ENCODE results near the gene PTPRM.

The PTPRM gene

DNA sequence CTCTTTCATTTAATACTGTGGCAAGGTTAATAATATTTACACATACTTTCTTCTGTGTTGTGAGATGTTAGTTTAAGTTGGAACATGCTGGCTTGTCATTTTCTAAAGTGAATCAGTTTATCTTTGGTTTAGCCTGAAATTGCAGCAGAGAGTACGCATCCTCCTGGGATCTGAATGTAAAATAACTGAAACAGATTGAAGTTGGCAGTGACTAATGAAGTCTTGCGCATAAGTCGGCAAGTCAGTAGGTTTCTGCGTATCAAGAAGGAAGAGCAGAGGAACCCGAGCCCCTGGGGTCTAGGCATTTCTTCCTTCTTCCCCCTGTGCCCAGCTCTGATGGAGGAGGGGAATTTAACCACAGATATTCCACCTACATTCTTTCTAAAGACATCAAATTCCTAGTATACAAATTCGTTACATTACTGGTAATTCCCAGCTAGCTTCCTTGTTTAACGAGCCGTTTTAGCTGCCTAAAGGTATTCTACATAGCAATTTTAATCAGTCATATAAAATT, 650.0 kb downstream of the PTPRM start:
- Mint-ChIP-seq H3K4me1 (no peaks in the 10 kb centered on the region), H3K27me3 (peaks cover 0 to under 1% of the 10 kb centered on the region in 2 donors), H3K4me3 (no peak overlapping the region), H3K27ac (no peak overlapping the region), H3K36me3 (no peaks in the 10 kb centered on the region), H3K9me3 (no peaks in the 10 kb centered on the region)
- no peak for DNase-seq
- no peak for ATAC-seq (replicated peaks)

DNA sequence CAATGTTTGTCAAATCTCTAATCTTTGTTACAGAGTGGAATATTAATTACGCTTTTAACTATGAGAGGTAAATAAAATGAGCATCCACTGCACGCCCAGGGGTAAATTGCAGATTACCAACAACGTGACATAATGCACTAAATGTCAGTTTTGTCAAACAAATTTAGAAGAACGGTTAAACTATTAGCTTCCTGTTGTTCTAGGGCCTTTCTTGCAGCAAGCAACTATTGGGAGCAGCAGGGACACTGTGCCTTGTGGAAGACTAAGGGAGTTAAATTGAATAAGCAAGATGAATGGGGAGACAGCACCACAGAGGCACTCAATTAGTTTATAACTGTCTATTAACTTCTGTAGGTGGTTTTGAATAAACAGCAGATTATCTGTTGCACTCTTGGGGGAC, 651.1 kb downstream of the PTPRM start:
- H3K27ac Mint-ChIP-seq, result no peak overlapping the region
- no peaks in the 10 kb centered on the region for H3K4me1 Mint-ChIP-seq
- H3K27me3 Mint-ChIP-seq, result peaks cover 0 to 6% of the 10 kb centered on the region in 2 donors
- H3K36me3 Mint-ChIP-seq, result no peaks in the 10 kb centered on the region
- H3K9me3 Mint-ChIP-seq, result peaks cover 0 to 1% of the 10 kb centered on the region in 2 donors
- no peak overlapping the region for H3K4me3 Mint-ChIP-seq
- no peak for ATAC-seq (replicated peaks)
- no peak for DNase-seq

DNA sequence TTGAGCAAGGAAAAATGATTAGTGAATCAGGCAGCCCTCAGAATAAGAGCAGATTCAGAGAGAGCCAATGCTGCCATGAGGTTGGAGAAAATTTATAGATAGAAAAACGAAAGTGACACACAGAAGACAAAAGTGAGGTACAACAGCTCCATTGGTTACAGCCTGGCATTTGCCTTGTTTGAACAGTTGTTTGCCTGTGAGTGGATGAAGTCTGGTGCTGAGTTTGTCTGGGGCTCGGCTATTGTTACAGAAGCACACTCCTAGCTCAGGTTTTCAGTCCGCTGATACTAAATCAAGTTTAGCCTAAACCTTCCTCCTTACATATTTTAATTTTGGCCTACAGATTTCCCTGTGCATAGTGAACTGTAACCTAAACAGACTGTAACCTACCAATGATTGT, 654.3 kb downstream of the PTPRM start:
- Mint-ChIP-seq H3K4me3 (no peak overlapping the region), H3K27ac (no peak overlapping the region), H3K4me1 (no peaks in the 10 kb centered on the region), H3K27me3 (peaks cover 0 to 6% of the 10 kb centered on the region in 2 donors), H3K36me3 (no peaks in the 10 kb centered on the region), H3K9me3 (peaks cover 0 to 1% of the 10 kb centered on the region in 2 donors)
- ATAC-seq (replicated peaks) (no peak), DNase-seq (no peak)

DNA sequence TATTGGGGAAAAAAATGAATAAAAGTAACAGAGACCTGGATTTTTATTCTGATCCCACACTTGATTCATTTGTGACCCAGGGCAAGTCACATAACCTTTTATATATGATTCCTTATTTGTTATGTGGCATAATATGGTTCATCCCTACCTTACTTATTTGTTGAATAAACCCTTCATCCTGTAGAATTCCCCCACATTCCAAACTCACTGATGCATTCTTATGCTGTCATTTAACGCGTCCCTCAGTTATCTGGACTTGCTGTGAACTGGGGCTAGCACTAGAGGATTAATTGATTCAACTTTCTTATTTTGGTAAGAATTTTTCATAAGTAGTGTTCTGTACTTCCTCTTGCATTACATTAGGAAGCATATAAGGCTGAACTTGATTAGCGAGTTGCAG, 657.5 kb downstream of the PTPRM start:
- Mint-ChIP-seq H3K9me3 (peaks cover 4 to 5% of the 10 kb centered on the region in 2 donors), H3K36me3 (no peaks in the 10 kb centered on the region), H3K27me3 (peaks cover 0 to 6% of the 10 kb centered on the region in 2 donors), H3K27ac (no peak overlapping the region), H3K4me3 (no peak overlapping the region), H3K4me1 (no peaks in the 10 kb centered on the region)
- DNase-seq (no peak), ATAC-seq (replicated peaks) (no peak)

DNA sequence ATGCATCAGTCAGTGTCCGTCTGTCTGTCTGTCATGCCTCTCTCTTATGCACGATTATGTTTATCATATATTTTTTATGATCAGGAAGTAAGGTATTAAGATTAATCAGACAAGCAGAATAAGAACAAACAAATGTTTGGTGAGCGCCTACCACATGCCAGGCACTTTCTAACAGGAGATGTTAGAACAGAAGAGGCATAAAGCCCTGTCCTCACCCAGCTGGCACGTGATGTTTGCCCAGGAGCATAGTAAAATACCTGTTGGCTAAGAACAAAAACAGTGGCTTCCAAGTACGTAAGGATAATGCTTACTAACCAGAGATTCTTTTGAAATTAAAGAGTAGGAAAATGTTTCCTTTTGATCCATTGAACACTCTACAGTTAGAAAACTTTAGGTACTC, 661.9 kb downstream of the PTPRM start:
- Mint-ChIP-seq H3K36me3 (no peaks in the 10 kb centered on the region), H3K27ac (no peak overlapping the region), H3K9me3 (peaks cover 3 to 5% of the 10 kb centered on the region in 2 donors), H3K27me3 (no peaks in the 10 kb centered on the region), H3K4me1 (no peaks in the 10 kb centered on the region), H3K4me3 (no peak overlapping the region)
- no peak for DNase-seq
- ATAC-seq (replicated peaks), result no peak

DNA sequence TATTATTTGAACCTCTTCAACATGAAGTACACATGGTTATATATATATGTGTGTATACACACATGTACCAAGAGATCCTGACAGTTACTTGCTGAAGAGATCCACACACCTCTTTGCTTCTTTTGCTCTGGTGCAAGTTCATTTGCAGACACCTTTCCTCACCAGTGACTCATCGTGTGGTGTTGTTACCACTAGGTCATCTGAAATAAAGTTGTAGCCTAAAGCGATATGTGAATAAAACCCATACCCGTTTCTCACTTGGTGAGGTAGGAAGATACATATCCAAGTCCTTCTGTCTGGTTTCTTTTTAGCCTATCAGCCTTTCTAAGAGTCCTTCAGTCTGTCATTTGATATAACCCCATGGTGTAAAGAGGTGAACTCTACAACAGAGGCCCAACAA, 662.7 kb downstream of the PTPRM start:
- no peak overlapping the region for H3K27ac Mint-ChIP-seq
- peaks cover 3 to 5% of the 10 kb centered on the region in 2 donors for H3K9me3 Mint-ChIP-seq
- no peaks in the 10 kb centered on the region for H3K27me3 Mint-ChIP-seq
- no peak overlapping the region for H3K4me3 Mint-ChIP-seq
- no peaks in the 10 kb centered on the region for H3K4me1 Mint-ChIP-seq
- ATAC-seq (replicated peaks), result no peak
- DNase-seq, result no peak
- no peaks in the 10 kb centered on the region for H3K36me3 Mint-ChIP-seq

DNA sequence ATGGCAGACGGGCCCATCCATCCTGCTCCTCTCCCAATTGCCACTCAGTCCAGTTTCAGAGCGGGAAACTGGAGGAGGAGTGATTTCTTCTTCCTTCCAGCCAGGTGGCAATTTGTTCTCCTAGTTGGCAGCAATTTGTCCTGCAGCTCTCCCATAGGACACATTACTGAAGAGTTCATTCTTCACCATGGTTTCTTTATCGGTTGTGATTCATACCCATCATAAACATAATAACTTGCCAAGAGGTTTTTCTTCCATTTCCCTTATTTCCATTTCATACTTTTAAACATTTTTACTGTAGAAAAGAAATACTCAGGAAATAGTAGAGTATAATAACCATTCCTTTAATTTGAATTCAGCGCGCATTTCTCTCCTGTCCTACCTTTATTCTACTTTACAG, 664.2 kb downstream of the PTPRM start:
- Mint-ChIP-seq H3K27me3 (no peaks in the 10 kb centered on the region), H3K4me1 (no peaks in the 10 kb centered on the region), H3K27ac (no peak overlapping the region), H3K36me3 (no peaks in the 10 kb centered on the region), H3K9me3 (peaks cover 3 to 5% of the 10 kb centered on the region in 2 donors), H3K4me3 (no peak overlapping the region)
- ATAC-seq (replicated peaks), result no peak
- no peak for DNase-seq

DNA sequence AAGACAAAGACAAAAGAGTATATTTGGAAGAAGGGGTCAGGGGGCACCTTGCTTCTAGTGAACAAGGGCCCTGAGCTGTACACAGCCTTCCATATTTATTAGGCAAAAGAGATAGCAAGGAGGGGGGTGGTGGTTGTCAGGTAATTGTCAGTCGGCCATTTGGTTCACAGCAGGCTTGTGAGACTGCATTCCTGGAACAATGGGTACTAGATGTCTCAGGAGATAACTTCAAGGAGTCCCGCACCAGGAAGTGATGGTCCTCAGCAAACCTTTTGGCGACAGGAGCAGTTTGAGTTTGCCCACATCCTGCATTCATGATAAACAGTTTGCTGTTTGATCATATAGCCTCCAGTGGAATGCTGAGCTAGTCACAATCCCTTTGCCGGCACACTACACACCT, 665.7 kb downstream of the PTPRM start:
- H3K9me3 Mint-ChIP-seq, result peaks cover 3 to 4% of the 10 kb centered on the region in 2 donors

DNA sequence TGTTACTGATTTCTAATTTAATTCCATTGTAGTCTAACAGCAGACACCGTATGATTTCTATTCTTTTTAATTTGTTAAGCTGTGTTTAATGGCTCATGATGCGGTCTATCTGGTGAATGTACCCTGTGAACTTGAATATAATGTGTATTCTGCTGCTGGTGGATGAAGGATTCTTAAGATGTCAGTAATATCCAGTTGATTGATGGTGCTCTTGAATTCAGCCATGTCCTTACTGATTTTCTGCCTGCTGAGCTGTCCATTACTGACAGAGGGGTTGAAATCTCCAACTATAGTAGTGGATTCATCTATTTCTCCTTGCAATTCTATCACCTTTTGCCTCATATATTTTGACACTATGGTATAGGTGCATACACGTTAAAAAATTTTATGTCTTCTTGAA, 668.8 kb downstream of the PTPRM start:
- H3K27ac Mint-ChIP-seq, result no peak overlapping the region
- DNase-seq, result no peak
- no peaks in the 10 kb centered on the region for H3K36me3 Mint-ChIP-seq
- H3K4me3 Mint-ChIP-seq, result no peak overlapping the region
- no peaks in the 10 kb centered on the region for H3K27me3 Mint-ChIP-seq
- no peaks in the 10 kb centered on the region for H3K9me3 Mint-ChIP-seq
- no peaks in the 10 kb centered on the region for H3K4me1 Mint-ChIP-seq
- ATAC-seq (replicated peaks), result no peak

More for the DNA sequence above, 665.7 kb downstream of the PTPRM start:
- Mint-ChIP-seq H3K27ac (no peak overlapping the region), H3K4me3 (no peak overlapping the region), H3K4me1 (no peaks in the 10 kb centered on the region), H3K27me3 (no peaks in the 10 kb centered on the region), H3K36me3 (no peaks in the 10 kb centered on the region)
- no peak for ATAC-seq (replicated peaks)
- no peak for DNase-seq

DNA sequence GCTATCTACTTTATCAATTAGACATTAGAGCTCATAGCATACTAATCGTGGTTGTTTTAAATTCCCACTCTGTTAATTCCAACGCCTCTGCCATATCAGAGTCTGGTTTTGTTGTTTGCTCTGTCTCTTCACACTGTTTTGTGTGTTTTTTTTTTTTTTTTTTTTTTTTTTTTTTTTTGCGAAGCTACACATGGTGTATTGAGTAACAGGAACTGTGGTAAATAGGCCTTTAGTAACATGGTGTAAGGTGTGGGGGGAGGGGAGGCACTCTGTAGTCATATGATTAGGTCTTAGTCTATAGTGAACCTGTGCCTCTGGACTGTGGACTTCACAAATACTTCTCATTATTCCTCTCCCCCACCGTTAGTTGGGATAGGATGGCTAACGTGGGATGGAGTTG, 671.4 kb downstream of the PTPRM start:
- no peak for ATAC-seq (replicated peaks)
- Mint-ChIP-seq H3K27ac (no peak overlapping the region), H3K27me3 (no peaks in the 10 kb centered on the region), H3K4me1 (no peaks in the 10 kb centered on the region), H3K36me3 (no peaks in the 10 kb centered on the region), H3K9me3 (no peaks in the 10 kb centered on the region), H3K4me3 (no peak overlapping the region)
- no peak for DNase-seq

DNA sequence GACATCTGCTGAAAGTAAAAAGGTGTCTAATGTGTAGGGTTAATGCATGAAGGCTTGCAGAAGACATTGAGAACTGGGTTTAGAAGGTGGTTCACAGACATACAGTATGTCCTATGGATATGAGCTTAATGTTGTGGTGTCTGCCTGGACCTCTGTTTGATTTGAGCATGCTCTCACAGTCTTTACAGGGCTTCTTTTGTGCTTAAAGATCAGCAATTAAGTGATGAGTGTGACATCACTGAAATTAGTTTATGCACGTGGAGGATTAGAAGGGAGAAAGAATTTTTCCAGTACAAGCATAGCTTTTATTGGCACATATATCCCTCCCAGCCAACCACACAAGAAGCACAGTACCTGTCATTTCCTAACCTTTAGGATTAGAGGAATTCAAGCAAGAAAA, 674.6 kb downstream of the PTPRM start:
- ATAC-seq (replicated peaks), result no peak
- Mint-ChIP-seq H3K4me1 (no peaks in the 10 kb centered on the region), H3K9me3 (no peaks in the 10 kb centered on the region), H3K36me3 (no peaks in the 10 kb centered on the region), H3K27me3 (no peaks in the 10 kb centered on the region), H3K4me3 (no peak overlapping the region), H3K27ac (no peak overlapping the region)
- DNase-seq, result no peak

DNA sequence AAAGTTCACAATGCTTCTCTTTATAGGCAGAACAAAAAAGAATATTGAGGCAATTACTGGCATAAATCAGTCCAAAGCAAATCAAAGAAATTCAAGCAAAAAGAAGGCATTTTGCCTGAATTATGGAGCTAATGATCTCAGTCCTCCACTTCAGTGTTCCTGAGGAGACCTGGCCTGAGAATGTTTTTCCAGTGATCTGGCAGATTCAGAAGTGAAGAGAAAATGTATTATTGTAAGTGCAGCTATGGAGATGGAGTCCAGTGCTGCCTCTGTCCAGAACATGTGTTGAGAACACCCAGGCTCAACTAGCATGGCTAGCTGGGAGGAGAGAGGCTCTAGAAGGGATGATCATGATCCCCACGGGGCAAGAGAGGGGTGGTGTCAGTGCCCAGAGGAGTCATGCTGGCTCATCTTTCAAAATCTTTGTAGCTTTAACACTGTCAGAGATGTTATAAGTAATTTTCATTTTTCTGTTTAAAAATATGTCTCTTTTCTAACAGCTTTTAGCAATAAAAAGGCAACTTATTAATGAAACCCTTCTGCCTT, 675.1 kb downstream of the PTPRM start:
- Mint-ChIP-seq H3K4me1 (no peaks in the 10 kb centered on the region), H3K27ac (no peak overlapping the region)
- DNase-seq, result no peak

DNA sequence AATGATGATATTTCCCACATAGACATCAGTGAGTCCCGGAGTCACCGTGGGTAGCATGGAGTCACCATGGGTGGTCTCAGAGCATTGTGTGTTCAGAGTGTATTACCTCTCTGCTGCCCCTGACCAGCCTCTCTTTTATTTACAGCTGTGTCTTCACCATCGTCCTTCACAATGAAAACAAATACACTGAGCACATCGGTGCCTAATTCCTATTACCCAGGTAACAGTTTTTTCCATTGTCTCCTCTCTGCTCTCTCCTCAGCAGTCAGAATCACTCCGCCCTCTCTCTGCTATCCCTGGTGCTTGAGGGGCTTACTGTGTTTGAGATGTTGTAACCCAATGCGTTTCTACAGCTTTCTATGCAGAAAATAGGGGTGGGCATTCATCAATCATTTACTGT, 680.6 kb downstream of the PTPRM start:
- Mint-ChIP-seq H3K9me3 (no peaks in the 10 kb centered on the region), H3K36me3 (no peaks in the 10 kb centered on the region), H3K27me3 (peaks cover 0 to 7% of the 10 kb centered on the region in 2 donors), H3K27ac (no peak overlapping the region), H3K4me1 (no peaks in the 10 kb centered on the region), H3K4me3 (no peak overlapping the region)
- DNase-seq (no peak), ATAC-seq (replicated peaks) (no peak)

More for the DNA sequence above, 675.1 kb downstream of the PTPRM start:
- no peaks in the 10 kb centered on the region for H3K27me3 Mint-ChIP-seq
- H3K9me3 Mint-ChIP-seq, result no peaks in the 10 kb centered on the region
- H3K4me3 Mint-ChIP-seq, result no peak overlapping the region
- ATAC-seq (replicated peaks), result no peak
- no peaks in the 10 kb centered on the region for H3K36me3 Mint-ChIP-seq

DNA sequence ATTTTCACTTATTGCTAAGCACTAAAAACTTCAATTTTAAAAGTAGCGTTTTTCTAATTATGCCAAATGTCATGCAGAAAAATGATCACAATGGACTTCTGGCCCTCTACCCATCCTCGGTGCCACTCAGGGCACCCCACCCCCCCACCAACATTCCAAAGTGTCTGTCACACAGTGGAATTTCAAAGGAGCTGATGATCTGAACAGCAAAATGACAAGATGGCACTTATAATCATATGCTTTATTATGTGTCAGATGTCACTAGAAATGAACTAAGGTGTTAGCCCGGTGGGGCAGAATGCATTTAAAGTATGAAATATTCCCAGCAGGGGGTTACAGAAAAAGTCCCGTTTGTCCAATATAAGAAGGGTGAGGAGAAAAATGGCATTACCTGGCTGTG, 681.5 kb downstream of the PTPRM start:
- H3K27me3 Mint-ChIP-seq, result peaks cover 0 to 7% of the 10 kb centered on the region in 2 donors
- H3K4me1 Mint-ChIP-seq, result no peaks in the 10 kb centered on the region
- ATAC-seq (replicated peaks) (no peak), DNase-seq (no peak)
- H3K27ac Mint-ChIP-seq, result no peak overlapping the region
- H3K9me3 Mint-ChIP-seq, result no peaks in the 10 kb centered on the region
- H3K4me3 Mint-ChIP-seq, result no peak overlapping the region
- no peaks in the 10 kb centered on the region for H3K36me3 Mint-ChIP-seq

DNA sequence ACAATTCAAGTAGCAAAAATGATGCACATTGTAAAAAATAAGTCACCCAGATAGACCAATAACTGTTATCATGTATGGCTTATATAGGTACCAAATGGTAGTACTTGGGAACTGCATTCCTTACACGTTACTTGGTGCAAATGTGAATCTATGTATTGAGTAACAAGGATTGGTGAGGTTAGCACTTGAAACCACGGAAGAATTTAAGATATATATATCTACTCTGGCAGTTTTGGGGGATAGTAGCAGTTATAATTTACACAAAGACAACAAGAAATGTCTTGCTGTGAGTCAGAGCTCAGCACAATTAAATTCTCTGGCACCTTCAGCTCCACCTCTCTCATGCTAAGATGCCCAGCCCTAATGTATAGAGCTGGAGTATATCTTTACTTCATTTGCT, 682.7 kb downstream of the PTPRM start:
- DNase-seq (no peak), ATAC-seq (replicated peaks) (no peak)
- no peaks in the 10 kb centered on the region for H3K36me3 Mint-ChIP-seq
- H3K27me3 Mint-ChIP-seq, result peaks cover 0 to 7% of the 10 kb centered on the region in 2 donors
- H3K27ac Mint-ChIP-seq, result no peak overlapping the region
- no peaks in the 10 kb centered on the region for H3K4me1 Mint-ChIP-seq
- no peaks in the 10 kb centered on the region for H3K9me3 Mint-ChIP-seq
- H3K4me3 Mint-ChIP-seq, result no peak overlapping the region

DNA sequence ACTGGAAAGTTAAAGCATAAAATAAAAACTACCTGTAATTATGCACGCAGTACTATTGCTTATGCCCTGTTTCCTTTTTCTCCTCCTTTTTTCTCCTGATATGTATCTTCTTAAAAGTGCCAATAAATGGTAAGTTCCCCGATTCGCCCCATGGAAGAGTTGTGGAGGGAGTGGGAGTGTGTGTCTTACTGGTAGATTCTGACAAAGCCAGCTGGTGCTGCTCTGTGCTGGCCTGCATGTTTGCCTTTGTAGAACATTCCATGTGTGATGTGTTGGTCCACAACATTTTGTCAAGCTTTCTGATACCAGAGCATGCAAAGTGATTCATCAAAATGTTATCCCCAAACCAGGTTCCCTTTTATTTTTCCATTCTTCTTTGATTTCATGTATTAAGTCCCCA, 685.3 kb downstream of the PTPRM start:
- Mint-ChIP-seq H3K4me1 (no peaks in the 10 kb centered on the region), H3K9me3 (peaks cover 0 to 4% of the 10 kb centered on the region in 2 donors), H3K4me3 (no peak overlapping the region), H3K36me3 (no peaks in the 10 kb centered on the region), H3K27me3 (peaks cover 0 to 7% of the 10 kb centered on the region in 2 donors), H3K27ac (peak overlapping the region; percentile 65)
- ATAC-seq (replicated peaks), result no peak
- no peak for DNase-seq
